HepG2 (cell line): ENCODE results near the gene PRDX2. TPM values are rescaled to one million over a fixed set of nuclear protein-coding genes. Genes with fewer than 3 reads are reported as not detected.

Experiments used
- BHLHE40 ChIP-seq: IDR thresholded peaks from 2 replicates; pipeline ENCODE4 v1.6.1; 2011; ENCODE audit warnings: low read length, improper control_type of control experiment
- HOMEZ ChIP-seq: IDR thresholded peaks from 2 replicates; pipeline ENCODE4 v1.6.1; 2016; ENCODE audit warnings: low read depth
- MBD4 ChIP-seq: IDR thresholded peaks from 2 replicates; pipeline ENCODE4 v1.6.1; 2012; ENCODE audit warnings: low read length, inconsistent platforms, borderline replicate concordance
- MLX ChIP-seq: IDR thresholded peaks from 2 replicates; pipeline ENCODE4 v1.6.1; 2016
- PREB ChIP-seq: sonication (generic); formaldehyde crosslinking; IDR thresholded peaks from 2 replicates; pipeline ENCODE4 v1.4.0; 2020; ENCODE audit warnings: missing genetic modification reagents
- SNAPC4 ChIP-seq: sonication (generic); formaldehyde crosslinking; IDR thresholded peaks from 2 replicates; pipeline ENCODE4 v1.4.0; 2020; ENCODE audit warnings: mild to moderate bottlenecking, missing genetic modification reagents
- SP1 ChIP-seq, 2 experiments: fragments of 450-650 bp in 1 of 2; sonication (generic) in 1 of 2; formaldehyde crosslinking in 1 of 2; IDR thresholded peaks; 2 replicates each; pipeline versions ENCODE4 v1.4.0 to v1.6.1; 2016 to 2020; ENCODE audit warnings: missing genetic modification reagents in 1 of 2
- SYNCRIP ChIP-seq: fragments of 200-400 bp; formaldehyde crosslinking; IDR thresholded peaks from 2 replicates; pipeline ENCODE4 v1.6.1; 2018; ENCODE audit warnings: mild to moderate bottlenecking, low read depth, low read length; ENCODE audit not compliant: insufficient read depth
- ZNF577 ChIP-seq: sonication (generic); formaldehyde crosslinking; IDR thresholded peaks from 2 replicates; pipeline ENCODE4 v1.4.0; 2020; ENCODE audit warnings: mild to moderate bottlenecking, low read depth, missing genetic modification reagents, borderline replicate concordance
- polyA plus RNA-seq, 8 experiments: library from polyadenylated mRNA; depleted of rRNA in 3 of 8; stranded (reverse) in 7 of 8; unstranded in 1 of 8; fragments of >200 nt; fragmentation: Illumina TruSeq in 4 of 8; extraction: Trizol in 4 of 8; gene quantifications; 2 replicates each; pipeline versions ENCODE4 v1.2.1 to v1.2.3, GENCODE V29; 2011 to 2016; ENCODE audit warnings: low read depth in 4 of 8, missing spikeins in 1 of 8, mixed read lengths in 1 of 8; ENCODE audit not compliant: insufficient read depth in 1 of 8
- total RNA-seq, 5 experiments: library from RNA; depleted of rRNA; stranded (reverse); fragments of >200 nt; fragmentation: Illumina TruSeq; extraction: Trizol; gene quantifications; 2 replicates each; pipeline ENCODE4 v1.2.3, GENCODE V29; 2016; ENCODE audit warnings: low read depth in 1 of 5
- TF ChIP-seq, protein P1 (sequence below): sonication (generic); formaldehyde crosslinking; IDR thresholded peaks from 2 replicates; pipeline ENCODE4 v1.4.0; 2020; ENCODE audit warnings: missing genetic modification reagents
- TF ChIP-seq, protein P2 (sequence below): sonication (generic); formaldehyde crosslinking; IDR thresholded peaks from 2 replicates; pipeline ENCODE4 v1.4.0; 2020; ENCODE audit warnings: missing genetic modification reagents
- TF ChIP-seq, protein P3 (sequence below): sonication (generic); formaldehyde crosslinking; IDR thresholded peaks from 2 replicates; pipeline ENCODE4 v1.4.0; 2020; ENCODE audit warnings: missing genetic modification reagents, low read depth, mild to moderate bottlenecking, borderline replicate concordance

PRDX2 gene
- total and polyA plus RNA-seq, 2 of the 13 experiments (the other 11 are each of a cell fraction or from before 2014, with no cell fraction given), result 218 to 381 TPM

DNA sequence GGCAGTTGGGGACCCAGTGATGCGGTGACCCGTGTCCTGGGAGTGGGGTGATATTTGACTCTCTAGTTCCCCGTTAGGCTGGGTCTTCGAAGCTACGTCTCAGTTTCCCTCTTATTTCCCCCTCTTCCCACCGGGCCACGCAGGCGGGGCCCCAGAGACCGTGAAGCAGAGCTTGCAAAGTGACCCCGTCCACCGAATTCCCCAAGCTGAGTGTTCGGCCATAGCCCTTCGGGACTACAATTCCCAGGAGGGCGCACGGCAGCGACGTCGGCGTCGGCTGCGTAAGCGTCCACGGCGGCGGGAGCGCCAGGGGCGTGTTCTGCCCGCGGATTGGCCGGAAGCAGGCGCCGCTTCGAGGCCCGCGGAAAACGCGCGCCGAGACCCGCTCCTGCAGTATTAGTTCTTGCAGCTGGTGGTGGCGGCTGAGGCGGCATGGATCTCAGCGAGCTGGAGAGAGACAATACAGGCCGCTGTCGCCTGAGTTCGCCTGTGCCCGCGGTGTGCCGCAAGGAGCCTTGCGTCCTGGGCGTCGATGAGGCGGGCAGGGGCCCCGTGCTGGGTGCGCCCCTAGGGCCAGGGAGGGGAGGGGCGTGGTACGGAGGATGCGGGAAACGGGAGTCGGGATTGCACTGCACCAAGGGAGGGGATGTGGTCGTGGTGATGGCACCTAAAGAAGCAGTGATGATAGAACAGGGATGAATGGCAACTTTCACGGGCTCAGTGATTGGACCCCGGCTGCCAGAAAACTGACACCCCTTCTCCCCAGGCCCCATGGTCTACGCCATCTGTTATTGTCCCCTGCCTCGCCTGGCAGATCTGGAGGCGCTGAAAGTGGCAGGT, 4.9 kb upstream of the PRDX2 start, which contains the start of gene RNASEH2A (continued):
- TF ChIP-seq PREB (CRISPR knock-in tag), result no peak
- no peak for TF ChIP-seq SYNCRIP
- TF ChIP-seq MLX (CRISPR knock-in tag), result no peak
- no peak for TF ChIP-seq ZNF577 (CRISPR knock-in tag)
- TF ChIP-seq HOMEZ, result no peak
- no peak for TF ChIP-seq SP1 (IDR thresholded peaks at IDR 0.05)
- peak; percentile 85 for TF ChIP-seq SP1 (CRISPR knock-in tag; IDR thresholded peaks at IDR 0.05)
- TF ChIP-seq BHLHE40, result no peak
- TF ChIP-seq, protein P1, sequence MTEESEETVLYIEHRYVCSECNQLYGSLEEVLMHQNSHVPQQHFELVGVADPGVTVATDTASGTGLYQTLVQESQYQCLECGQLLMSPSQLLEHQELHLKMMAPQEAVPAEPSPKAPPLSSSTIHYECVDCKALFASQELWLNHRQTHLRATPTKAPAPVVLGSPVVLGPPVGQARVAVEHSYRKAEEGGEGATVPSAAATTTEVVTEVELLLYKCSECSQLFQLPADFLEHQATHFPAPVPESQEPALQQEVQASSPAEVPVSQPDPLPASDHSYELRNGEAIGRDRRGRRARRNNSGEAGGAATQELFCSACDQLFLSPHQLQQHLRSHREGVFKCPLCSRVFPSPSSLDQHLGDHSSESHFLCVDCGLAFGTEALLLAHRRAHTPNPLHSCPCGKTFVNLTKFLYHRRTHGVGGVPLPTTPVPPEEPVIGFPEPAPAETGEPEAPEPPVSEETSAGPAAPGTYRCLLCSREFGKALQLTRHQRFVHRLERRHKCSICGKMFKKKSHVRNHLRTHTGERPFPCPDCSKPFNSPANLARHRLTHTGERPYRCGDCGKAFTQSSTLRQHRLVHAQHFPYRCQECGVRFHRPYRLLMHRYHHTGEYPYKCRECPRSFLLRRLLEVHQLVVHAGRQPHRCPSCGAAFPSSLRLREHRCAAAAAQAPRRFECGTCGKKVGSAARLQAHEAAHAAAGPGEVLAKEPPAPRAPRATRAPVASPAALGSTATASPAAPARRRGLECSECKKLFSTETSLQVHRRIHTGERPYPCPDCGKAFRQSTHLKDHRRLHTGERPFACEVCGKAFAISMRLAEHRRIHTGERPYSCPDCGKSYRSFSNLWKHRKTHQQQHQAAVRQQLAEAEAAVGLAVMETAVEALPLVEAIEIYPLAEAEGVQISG (CRISPR knock-in tag), result peak; percentile 93
- TF ChIP-seq, protein P2, sequence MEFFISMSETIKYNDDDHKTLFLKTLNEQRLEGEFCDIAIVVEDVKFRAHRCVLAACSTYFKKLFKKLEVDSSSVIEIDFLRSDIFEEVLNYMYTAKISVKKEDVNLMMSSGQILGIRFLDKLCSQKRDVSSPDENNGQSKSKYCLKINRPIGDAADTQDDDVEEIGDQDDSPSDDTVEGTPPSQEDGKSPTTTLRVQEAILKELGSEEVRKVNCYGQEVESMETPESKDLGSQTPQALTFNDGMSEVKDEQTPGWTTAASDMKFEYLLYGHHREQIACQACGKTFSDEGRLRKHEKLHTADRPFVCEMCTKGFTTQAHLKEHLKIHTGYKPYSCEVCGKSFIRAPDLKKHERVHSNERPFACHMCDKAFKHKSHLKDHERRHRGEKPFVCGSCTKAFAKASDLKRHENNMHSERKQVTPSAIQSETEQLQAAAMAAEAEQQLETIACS, result peak; percentile 60; the same call in 1 of the 2 replicates
- TF ChIP-seq SNAPC4 (CRISPR knock-in tag), result peak; percentile 79
- TF ChIP-seq, protein P3, sequence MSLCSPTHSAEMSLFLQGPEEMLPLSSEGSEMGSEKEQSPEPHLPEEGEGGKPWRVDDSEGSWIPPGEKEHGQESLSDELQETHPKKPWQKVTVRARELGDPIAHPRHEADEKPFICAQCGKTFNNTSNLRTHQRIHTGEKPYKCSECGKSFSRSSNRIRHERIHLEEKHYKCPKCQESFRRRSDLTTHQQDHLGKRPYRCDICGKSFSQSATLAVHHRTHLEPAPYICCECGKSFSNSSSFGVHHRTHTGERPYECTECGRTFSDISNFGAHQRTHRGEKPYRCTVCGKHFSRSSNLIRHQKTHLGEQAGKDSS (CRISPR knock-in tag), result peak; percentile 62; the same call in 1 of the 2 replicates
- TF ChIP-seq MBD4, result no peak
